Heart left ventricle (tissue), 13 donors: Measurements from ENCODE around the gene PPCDC.

Source experiments
- POLR2A ChIP-seq, 2 donors: fragments of 450-650 bp; IDR thresholded peaks; one replicate each; pipeline ENCODE4 v1.6.1; 2017; ENCODE audit warnings: antibody characterized with exemption in 2 of 2, mild to moderate bottlenecking in 2 of 2, moderate library complexity in 2 of 2
- TF ChIP-seq, protein P1 (sequence below), 12 donors: fragments of 200-600 bp; sonication (generic) in 4 of 12; IDR thresholded peaks; one replicate each; pipeline versions ENCODE4 v1.5.0 to v1.8.0; 2018 to 2022; ENCODE audit warnings: antibody characterized with exemption in 12 of 12, mild to moderate bottlenecking in 5 of 12
- donor health status: ischemic (EF 13 %, LVEDD 7.1; RV severe dilation, severe dysfunction).
- donor health status: DM: no; HTN: yes; CAD: no.
- donor health status: DM: no; HTN: no; CAD: no.
- donor health status: ischemic (EF 25% LVEDD 6.9; RV normal size, moderate dysfunction).
- donor health status: ischemic (EF 25% LVEDD 5.7; RV mildly dilated, moderate dysfunction).
- donor health status: ischemic (EF 35%, LVEDD 5.7; RV mildly dilated, moderate dysfunction).
- donor health status: nonischemic (EF 11% LVEDD 7.7; RV severe dilation, severe dysfunction).
- donor health status: DM: yes; HTN: yes; CAD: no.
- donor health status: PGD.
- donor health status: ischemic (EF 29% LVEDD 5.4; RV normal size, mild dysfunction).
- donor health status: nonischemic (EF 23%, LVEDD 6.1; RV moderate dilation, normal function).

DNA sequence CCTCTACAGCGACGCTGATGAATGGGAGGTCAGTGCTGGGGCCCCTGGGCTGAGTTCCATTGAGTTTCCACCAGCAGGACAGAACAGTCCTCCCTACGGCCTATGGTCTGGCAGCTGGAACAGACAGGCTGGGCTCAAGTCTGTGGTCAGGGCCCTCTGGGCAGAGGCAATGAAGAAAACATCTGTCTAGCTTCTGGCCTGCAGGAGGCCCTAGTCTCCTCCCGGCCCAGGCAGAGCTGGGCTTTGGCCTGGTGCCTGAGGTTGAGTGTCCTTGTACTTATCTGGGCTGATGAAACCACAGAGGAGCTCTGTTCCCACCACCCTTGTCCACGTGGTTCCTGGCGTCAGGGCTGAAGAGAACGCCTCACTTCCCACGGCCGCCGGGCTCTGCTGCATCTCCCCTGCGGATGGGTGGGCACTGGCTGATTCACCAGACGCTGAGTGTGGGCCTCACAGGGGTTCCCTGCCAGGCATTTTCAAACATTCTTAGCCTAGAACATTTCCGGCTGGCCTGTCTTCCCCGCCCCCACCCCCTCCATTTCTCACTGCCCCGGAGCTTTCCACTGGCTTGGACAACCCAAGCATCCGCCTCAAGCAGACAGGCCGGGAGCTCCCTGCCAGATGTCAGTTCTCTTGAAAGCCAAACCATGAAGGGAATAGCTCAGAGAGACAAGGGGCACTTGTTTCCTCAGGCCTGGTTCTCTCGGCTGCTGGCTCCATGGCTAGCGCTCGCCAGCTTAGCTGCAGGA, 20.3 kb downstream of the PPCDC start:
- TF ChIP-seq, protein P1, sequence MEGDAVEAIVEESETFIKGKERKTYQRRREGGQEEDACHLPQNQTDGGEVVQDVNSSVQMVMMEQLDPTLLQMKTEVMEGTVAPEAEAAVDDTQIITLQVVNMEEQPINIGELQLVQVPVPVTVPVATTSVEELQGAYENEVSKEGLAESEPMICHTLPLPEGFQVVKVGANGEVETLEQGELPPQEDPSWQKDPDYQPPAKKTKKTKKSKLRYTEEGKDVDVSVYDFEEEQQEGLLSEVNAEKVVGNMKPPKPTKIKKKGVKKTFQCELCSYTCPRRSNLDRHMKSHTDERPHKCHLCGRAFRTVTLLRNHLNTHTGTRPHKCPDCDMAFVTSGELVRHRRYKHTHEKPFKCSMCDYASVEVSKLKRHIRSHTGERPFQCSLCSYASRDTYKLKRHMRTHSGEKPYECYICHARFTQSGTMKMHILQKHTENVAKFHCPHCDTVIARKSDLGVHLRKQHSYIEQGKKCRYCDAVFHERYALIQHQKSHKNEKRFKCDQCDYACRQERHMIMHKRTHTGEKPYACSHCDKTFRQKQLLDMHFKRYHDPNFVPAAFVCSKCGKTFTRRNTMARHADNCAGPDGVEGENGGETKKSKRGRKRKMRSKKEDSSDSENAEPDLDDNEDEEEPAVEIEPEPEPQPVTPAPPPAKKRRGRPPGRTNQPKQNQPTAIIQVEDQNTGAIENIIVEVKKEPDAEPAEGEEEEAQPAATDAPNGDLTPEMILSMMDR (IDR thresholded peaks at IDR 0.05) = peak; percentile 35 to 81 (median 62)
- TF ChIP-seq POLR2A (IDR thresholded peaks at IDR 0.05) = peak in 1 of 2 donors; percentile 29
